Thyroid gland (tissue), 4 donors: ENCODE data around the gene PTH1R.

Source experiments
- CTCF ChIP-seq, 6 experiments: fragments of 200-600 bp in 3 of 6; fragments of 450-650 bp in 3 of 6; sonication (generic) in 3 of 6; IDR thresholded peaks; one replicate each; pipeline ENCODE4 v1.5.1; 2016 to 2019; ENCODE audit warnings: antibody characterized with exemption in 6 of 6, mild to moderate bottlenecking in 2 of 6, inconsistent platforms in 1 of 6, moderate library complexity in 1 of 6
- POLR2A ChIP-seq, 2 donors: fragments of 450-650 bp; IDR thresholded peaks; one replicate each; pipeline ENCODE4 v1.6.1; 2017; ENCODE audit warnings: antibody characterized with exemption in 2 of 2, mild to moderate bottlenecking in 2 of 2, moderate library complexity in 1 of 2

DNA sequence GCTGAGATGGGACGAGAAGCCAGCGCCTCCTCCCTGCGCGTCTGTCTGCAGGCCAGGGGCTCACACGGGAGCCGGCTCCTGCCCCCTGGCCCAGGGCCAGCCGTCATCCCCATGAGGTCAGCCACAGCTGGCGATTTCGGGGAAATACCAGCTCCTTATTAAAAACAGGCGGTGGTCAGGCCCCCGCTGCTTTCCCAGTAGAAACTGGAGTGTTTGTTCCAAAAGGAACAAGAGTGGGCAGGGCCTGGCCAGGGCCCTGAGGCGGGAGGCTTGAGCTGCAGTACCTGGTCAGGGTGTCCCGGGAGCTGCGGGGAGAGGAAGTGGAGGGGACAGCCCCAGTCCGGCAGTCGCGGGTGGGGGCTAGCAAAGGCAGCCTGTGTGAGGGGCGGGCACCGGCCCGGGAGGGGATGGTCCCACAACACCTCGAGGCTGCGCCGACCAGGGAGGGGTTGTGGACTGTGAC is 32.1 kb upstream of the PTH1R start:
- TF ChIP-seq CTCF (IDR thresholded peaks at IDR 0.05): no peak
- TF ChIP-seq POLR2A (IDR thresholded peaks at IDR 0.05): no peak
